ENCODE measurements around the gene C19orf12.

The C19orf12 gene

GRCh38 chr19:29686285-29686805 lies 28.7 kb downstream of the C19orf12 start:
- ChIA-PET CTCF (interaction anchor here (0.9 to 1.6 kb wide), 4 partner anchors 15 to 144 kb away, joined by 3 to 6 read pairs (median 4); partner anchors contain the start of gene PLEKHF1), POLR2A (no interaction called here)
- DNase-seq (ENCODE audit: extremely low spot score), result no peak
- TF ChIP-seq CTCF (IDR thresholded peaks at IDR 0.05; ENCODE audit: control extremely low read depth, extremely low read depth, low read depth, missing control alignments), result no peak

GRCh38 chr19:29685326-29685725 lies 29.7 kb downstream of the C19orf12 start:
- no peak for TF ChIP-seq CTCF (IDR thresholded peaks at IDR 0.05; ENCODE audit: control extremely low read depth, extremely low read depth, low read depth, missing control alignments)
- CTCF ChIA-PET, result interaction anchor here (0.9 to 2.3 kb wide), 4 partner anchors 13 to 145 kb away, joined by 3 to 9 read pairs (median 4); partner anchors contain the start of gene PLEKHF1
- POLR2A ChIA-PET, result no interaction called here
- no peak for DNase-seq (ENCODE audit: extremely low spot score)

GRCh38 chr19:29683009-29683408 lies 32.1 kb downstream of the C19orf12 start:
- CTCF ChIA-PET, result interaction anchor here (2.4 kb wide), 1 partner anchor 11 kb away, joined by 11 read pairs; no protein-coding TSS in a partner anchor
- POLR2A ChIA-PET, result no interaction called here
- no peak for DNase-seq (ENCODE audit: extremely low spot score)

GRCh38 chr19:29682236-29682895 lies 32.7 kb downstream of the C19orf12 start:
- no peak for DNase-seq (ENCODE audit: extremely low spot score)
- ChIA-PET POLR2A (no interaction called here), CTCF (interaction anchor here (1.0 to 2.4 kb wide), 4 partner anchors 8 to 34 kb away, joined by 3 to 11 read pairs (median 6); partner anchors contain the start of gene C19orf12)
- no peak for TF ChIP-seq CTCF (IDR thresholded peaks at IDR 0.05; ENCODE audit: control extremely low read depth, extremely low read depth, low read depth, missing control alignments)

More at GRCh38 chr19:29683009-29683408, 32.1 kb downstream of the C19orf12 start:
- TF ChIP-seq CTCF (IDR thresholded peaks at IDR 0.05; ENCODE audit: control extremely low read depth, extremely low read depth, low read depth, missing control alignments), result no peak

- no peak for TF ChIP-seq CTCF (IDR thresholded peaks at IDR 0.05; ENCODE audit: control extremely low read depth, extremely low read depth, low read depth, missing control alignments)
- CTCF ChIA-PET, result interaction anchor here (1.0 to 2.4 kb wide), 5 partner anchors 9 to 70 kb away, joined by 3 to 11 read pairs (median 6); partner anchors contain the start of gene C19orf12
- no peak for DNase-seq (ENCODE audit: extremely low spot score)
- POLR2A ChIA-PET, result no interaction called here
Observed at GRCh38 chr19:29681422-29682235, 33.4 kb downstream of the C19orf12 start.

GRCh38 chr19:29680937-29681336 lies 34.1 kb downstream of the C19orf12 start:
- POLR2A ChIA-PET, result no interaction called here
- DNase-seq (ENCODE audit: extremely low spot score), result no peak
- CTCF ChIA-PET, result interaction anchor here (1.0 to 2.4 kb wide), 5 partner anchors 10 to 70 kb away, joined by 3 to 11 read pairs (median 4); no protein-coding TSS in a partner anchor
- TF ChIP-seq CTCF (IDR thresholded peaks at IDR 0.05; ENCODE audit: control extremely low read depth, extremely low read depth, low read depth, missing control alignments), result no peak

All from GM10248 (cell line).